ENCODE measurements around the gene ANO6.
"Not testable (repeated sequence)": the region's sequence is repeated elsewhere in the genome, so short reads cannot be mapped to it uniquely, and the experiment has no call there.

Gene ANO6

GRCh38 chr12:45215419-45216229 lies at the start of gene ANO6:
Gene ANO6, plus strand, starts transcription at chr12:45216095. Its CDS starts 227 bp downstream, at chr12:45216322.
- DNase-seq: peak; percentile 93

GRCh38 chr12:45168976-45169375 lies 46.9 kb upstream of the ANO6 start:
- DNase-seq: no peak

GRCh38 chr12:45170456-45171042 lies 45.3 kb upstream of the ANO6 start:
- peak; percentile 60 for DNase-seq

GRCh38 chr12:45173293-45173692 lies 42.6 kb upstream of the ANO6 start:
- not testable (repeated sequence) for DNase-seq

GRCh38 chr12:45174595-45174994 lies 41.3 kb upstream of the ANO6 start:
- DNase-seq: no peak

- DNase-seq: no peak
Measured at GRCh38 chr12:45178771-45179170, 37.1 kb upstream of the ANO6 start.

- DNase-seq: no peak
Measured at GRCh38 chr12:45182511-45182910, 33.4 kb upstream of the ANO6 start.

- DNase-seq: no peak
Measured at GRCh38 chr12:45183246-45183645, 32.6 kb upstream of the ANO6 start.

GRCh38 chr12:45184147-45184963 lies 31.5 kb upstream of the ANO6 start:
- DNase-seq: no peak

- DNase-seq: no peak
Measured at GRCh38 chr12:45186762-45187161, 29.1 kb upstream of the ANO6 start.

GRCh38 chr12:45189766-45190403 lies 26.0 kb upstream of the ANO6 start:
- DNase-seq: no peak

- DNase-seq: no peak
Measured at GRCh38 chr12:45191239-45191638, 24.7 kb upstream of the ANO6 start.

GRCh38 chr12:45192707-45193106 lies 23.2 kb upstream of the ANO6 start:
- no peak for DNase-seq

- no peak for DNase-seq
Measured at GRCh38 chr12:45200491-45201043, 15.3 kb upstream of the ANO6 start.

GRCh38 chr12:45203767-45204166 lies 12.1 kb upstream of the ANO6 start:
- DNase-seq: no peak

- no peak for DNase-seq
Measured at GRCh38 chr12:45204757-45205156, 11.1 kb upstream of the ANO6 start.

- DNase-seq: no peak
Measured at GRCh38 chr12:45205165-45205825, 10.6 kb upstream of the ANO6 start.

GRCh38 chr12:45208604-45209487 lies 7.0 kb upstream of the ANO6 start:
- DNase-seq: no peak

- DNase-seq: no peak
Measured at GRCh38 chr12:45209784-45210183, 6.1 kb upstream of the ANO6 start.

- DNase-seq: no peak
Measured at GRCh38 chr12:45212064-45212463, 3.8 kb upstream of the ANO6 start.

- no peak for DNase-seq
Measured at GRCh38 chr12:45213107-45213506, 2.8 kb upstream of the ANO6 start.

All from right forelimb (tissue), 1 donor.